A673 (cell line): ENCODE measurements around the gene RNF215. TPM values are rescaled to one million over a fixed set of nuclear protein-coding genes. Genes with fewer than 3 reads are reported as not detected.

Experiments used
- BruUV-seq: library from RNA; stranded (reverse); fragments of 400-500 nt; replicated peaks from 2 replicates; lab custom pipeline; 2021; lab: Mats Ljungman, UMichigan
- CTCF ChIA-PET: fragments of 300-600 bp; sonication (Branson Sonifier 250); formaldehyde crosslinking; loops from one replicate; lab custom pipeline; 2022; ENCODE audit warnings: antibody characterized with exemption; lab: Charles Lee
- POLR2A ChIA-PET: fragments of 300-600 bp; sonication (Branson Sonifier 250); formaldehyde crosslinking; loops from one replicate; lab custom pipeline; 2022; ENCODE audit warnings: antibody characterized with exemption; ENCODE audit not compliant: low non-redundant PET; lab: Charles Lee
- DNase-seq: peaks from one replicate; pipeline ENCODE4 v3.0.0-alpha.2; 2015; ENCODE audit warnings: low spot score
- H3K27ac ChIP-seq: fragments of 200-600 bp; sonication (generic); 2 replicates; pipeline ENCODE4 v1.5.1; 2016; ENCODE audit warnings: mixed run types, low read depth, mild to moderate bottlenecking, mixed read lengths, antibody characterized with exemption, low read length; ENCODE audit not compliant: poor library complexity, severe bottlenecking
- H3K27me3 ChIP-seq: fragments of 200-600 bp; sonication (generic); replicated peaks from 2 replicates; pipeline ENCODE4 v1.6.1; 2017; ENCODE audit warnings: mixed run types, low read depth, mild to moderate bottlenecking, mixed read lengths, antibody characterized with exemption, low read length; ENCODE audit not compliant: insufficient read depth, poor library complexity
- H3K36me3 ChIP-seq: fragments of 200-600 bp; sonication (generic); 2 replicates; pipeline ENCODE4 v1.6.1; 2016; ENCODE audit warnings: mixed run types, mild to moderate bottlenecking, mixed read lengths, antibody characterized with exemption, low read length; ENCODE audit not compliant: insufficient read depth, poor library complexity, severe bottlenecking
- H3K4me1 ChIP-seq: fragments of 200-600 bp; sonication (generic); 2 replicates; pipeline ENCODE4 v1.6.1; 2017; ENCODE audit warnings: mixed run types, mild to moderate bottlenecking, mixed read lengths, antibody characterized with exemption, low read length; ENCODE audit not compliant: insufficient read depth, poor library complexity, severe bottlenecking
- H3K4me3 ChIP-seq: fragments of 200-600 bp; sonication (generic); 2 replicates; pipeline ENCODE4 v1.5.1; 2016; ENCODE audit warnings: low read depth, mixed run types, mild to moderate bottlenecking, mixed read lengths, low read length; ENCODE audit not compliant: poor library complexity, severe bottlenecking
- H3K9me3 ChIP-seq: fragments of 200-600 bp; sonication (generic); 2 replicates; pipeline ENCODE4 v1.6.1; 2016; ENCODE audit warnings: mixed run types, low read depth, mild to moderate bottlenecking, mixed read lengths, antibody characterized with exemption, low read length; ENCODE audit not compliant: poor library complexity, severe bottlenecking
- EZH2 ChIP-seq: fragments of 200-600 bp; sonication (generic); IDR thresholded peaks from 2 replicates; pipeline ENCODE4 v1.6.1; 2017; ENCODE audit warnings: borderline replicate concordance, low read depth, mild to moderate bottlenecking, mixed read lengths, antibody characterized with exemption, low read length; ENCODE audit not compliant: poor library complexity, severe bottlenecking
- intact Hi-C: fragments of 100-400 bp; cut with micrococcal nuclease; formaldehyde crosslinking; loops from one replicate; pipeline ENCODE4 v1.10.0; 2022; ENCODE audit not compliant: unreplicated experiment
- total RNA-seq: library from RNA; stranded (reverse); gene quantifications from 2 replicates; pipeline ENCODE4 v1.2.3, GENCODE V29; 2021
- TF ChIP-seq, protein P1 (sequence below): fragments of 300-800, 200-600 bp; sonication (generic); conservative IDR thresholded peaks from 2 replicates; pipeline ENCODE4 v1.5.1; 2017; ENCODE audit warnings: low read depth, mild to moderate bottlenecking, antibody characterized with exemption, low read length, moderate library complexity, mixed read lengths

The RNF215 gene
- total RNA-seq, 1 experiment from 2014 or later, result 18.9 TPM

- TF ChIP-seq, protein P1, sequence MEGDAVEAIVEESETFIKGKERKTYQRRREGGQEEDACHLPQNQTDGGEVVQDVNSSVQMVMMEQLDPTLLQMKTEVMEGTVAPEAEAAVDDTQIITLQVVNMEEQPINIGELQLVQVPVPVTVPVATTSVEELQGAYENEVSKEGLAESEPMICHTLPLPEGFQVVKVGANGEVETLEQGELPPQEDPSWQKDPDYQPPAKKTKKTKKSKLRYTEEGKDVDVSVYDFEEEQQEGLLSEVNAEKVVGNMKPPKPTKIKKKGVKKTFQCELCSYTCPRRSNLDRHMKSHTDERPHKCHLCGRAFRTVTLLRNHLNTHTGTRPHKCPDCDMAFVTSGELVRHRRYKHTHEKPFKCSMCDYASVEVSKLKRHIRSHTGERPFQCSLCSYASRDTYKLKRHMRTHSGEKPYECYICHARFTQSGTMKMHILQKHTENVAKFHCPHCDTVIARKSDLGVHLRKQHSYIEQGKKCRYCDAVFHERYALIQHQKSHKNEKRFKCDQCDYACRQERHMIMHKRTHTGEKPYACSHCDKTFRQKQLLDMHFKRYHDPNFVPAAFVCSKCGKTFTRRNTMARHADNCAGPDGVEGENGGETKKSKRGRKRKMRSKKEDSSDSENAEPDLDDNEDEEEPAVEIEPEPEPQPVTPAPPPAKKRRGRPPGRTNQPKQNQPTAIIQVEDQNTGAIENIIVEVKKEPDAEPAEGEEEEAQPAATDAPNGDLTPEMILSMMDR, result no peak
- no peak for TF ChIP-seq EZH2
- Histone ChIP-seq H3K36me3 (peaks cover 20% of the 10 kb centered on the region), H3K27ac (peak within 1 kb of the TSS; percentile 94), H3K4me3 (peak within 1 kb of the TSS; percentile 77), H3K27me3 (no peaks in the 10 kb centered on the region), H3K4me1 (peaks cover 44% of the 10 kb centered on the region), H3K9me3 (no peaks in the 10 kb centered on the region)
- ChIA-PET CTCF (interaction anchor here (1.0 to 1.5 kb wide), 2 partner anchors 11 to 14 kb away, joined by 4 to 5 read pairs; no protein-coding TSS in a partner anchor), POLR2A (interaction anchor here (0.9 kb wide), 1 partner anchor 25 kb away, joined by 3 read pairs; no protein-coding TSS in a partner anchor)
- DNase-seq, result peak; percentile 86
- intact Hi-C loops, result no loop called here
- TSS peak; percentile 9 for BruUV-seq
These were observed 38.6 kb upstream of the RNF215 start, which contains the start of gene MTFP1 for GRCh38 chr22:30425616-30426387. Gene MTFP1, plus strand, starts transcription at chr22:30425768. Its CDS starts 112 bp downstream, at chr22:30425880.

GRCh38 chr22:30425327-30425615, 38.1 kb upstream of the RNF215 start:
- peak overlapping the region; percentile 94 for H3K27ac ChIP-seq
- H3K9me3 ChIP-seq, result no peaks in the 10 kb centered on the region
- no peak for TF ChIP-seq EZH2
- TF ChIP-seq, protein P1, result no peak
- BruUV-seq, result no TSS peak
- no peak for DNase-seq
- intact Hi-C loops, result no loop called here
- H3K27me3 ChIP-seq, result no peaks in the 10 kb centered on the region
- POLR2A ChIA-PET, result interaction anchor here (0.9 to 1.4 kb wide), 2 partner anchors 26 to 28 kb away, joined by 3 to 14 read pairs; partner anchors contain the start of gene SEC14L2
- H3K4me3 ChIP-seq, result peak overlapping the region; percentile 77
- CTCF ChIA-PET, result interaction anchor here (0.6 to 2.0 kb wide), 4 partner anchors 11 to 182 kb away, joined by 4 to 6 read pairs (median 4); partner anchors contain the start of gene TCN2
- peaks cover 50% of the 10 kb centered on the region for H3K4me1 ChIP-seq
- H3K36me3 ChIP-seq, result peaks cover 21% of the 10 kb centered on the region

- intact Hi-C loops, result loop anchor here (5.0 kb wide), 1 partner anchor 137 kb away; the partner anchor contains the start of gene CASTOR1
- Histone ChIP-seq H3K27ac (peak overlapping the region; percentile 94), H3K9me3 (no peaks in the 10 kb centered on the region), H3K27me3 (no peaks in the 10 kb centered on the region), H3K4me1 (peaks cover 50% of the 10 kb centered on the region), H3K36me3 (peaks cover 25% of the 10 kb centered on the region), H3K4me3 (peak overlapping the region; percentile 77)
- peak; percentile 61 for DNase-seq
- ChIA-PET POLR2A (interaction anchor here (0.9 to 1.4 kb wide), 2 partner anchors 26 to 28 kb away, joined by 3 to 14 read pairs; partner anchors contain the start of gene SEC14L2), CTCF (interaction anchor here (0.6 to 2.0 kb wide), 6 partner anchors 10 to 182 kb away, joined by 3 to 10 read pairs (median 4); partner anchors contain the start of genes RNF215 and TCN2)
- TF ChIP-seq EZH2, result no peak
- TF ChIP-seq, protein P1, result no peak
- no TSS peak for BruUV-seq
These were observed 37.5 kb upstream of the RNF215 start for GRCh38 chr22:30424534-30425326.
